C4-2B (cell line): ENCODE measurements around the gene SIAH1.

ENCODE experiments used
- ZFX ChIP-seq: fragments of 450-650 bp; IDR thresholded peaks from 2 replicates; pipeline ENCODE4 v1.6.1; 2017
- TF ChIP-seq, protein P1 (sequence below): fragments of 450-650 bp; conservative IDR thresholded peaks from 2 replicates; pipeline ENCODE4 v1.5.1; 2017; ENCODE audit warnings: mild to moderate bottlenecking

DNA sequence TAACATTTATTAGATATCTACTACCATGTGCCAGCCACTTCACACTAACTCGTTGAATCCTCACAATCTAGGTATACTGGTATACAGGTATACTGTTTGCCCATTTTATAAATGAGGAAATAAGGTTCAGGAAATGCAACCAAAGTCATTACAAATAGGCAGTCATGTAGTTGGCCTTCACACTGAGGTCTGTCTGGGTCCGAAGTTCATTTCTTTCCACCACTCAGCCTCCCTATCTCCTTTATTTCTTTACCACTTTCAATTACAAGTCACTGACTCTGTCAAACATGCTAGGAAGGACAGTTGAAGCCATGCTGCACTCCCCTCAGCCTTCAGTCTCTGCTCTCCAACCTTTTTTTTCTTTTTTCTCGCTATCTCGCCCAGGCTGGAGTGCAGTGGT lies 20.7 kb upstream of the SIAH1 start:
- TF ChIP-seq, protein P1, sequence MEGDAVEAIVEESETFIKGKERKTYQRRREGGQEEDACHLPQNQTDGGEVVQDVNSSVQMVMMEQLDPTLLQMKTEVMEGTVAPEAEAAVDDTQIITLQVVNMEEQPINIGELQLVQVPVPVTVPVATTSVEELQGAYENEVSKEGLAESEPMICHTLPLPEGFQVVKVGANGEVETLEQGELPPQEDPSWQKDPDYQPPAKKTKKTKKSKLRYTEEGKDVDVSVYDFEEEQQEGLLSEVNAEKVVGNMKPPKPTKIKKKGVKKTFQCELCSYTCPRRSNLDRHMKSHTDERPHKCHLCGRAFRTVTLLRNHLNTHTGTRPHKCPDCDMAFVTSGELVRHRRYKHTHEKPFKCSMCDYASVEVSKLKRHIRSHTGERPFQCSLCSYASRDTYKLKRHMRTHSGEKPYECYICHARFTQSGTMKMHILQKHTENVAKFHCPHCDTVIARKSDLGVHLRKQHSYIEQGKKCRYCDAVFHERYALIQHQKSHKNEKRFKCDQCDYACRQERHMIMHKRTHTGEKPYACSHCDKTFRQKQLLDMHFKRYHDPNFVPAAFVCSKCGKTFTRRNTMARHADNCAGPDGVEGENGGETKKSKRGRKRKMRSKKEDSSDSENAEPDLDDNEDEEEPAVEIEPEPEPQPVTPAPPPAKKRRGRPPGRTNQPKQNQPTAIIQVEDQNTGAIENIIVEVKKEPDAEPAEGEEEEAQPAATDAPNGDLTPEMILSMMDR: no peak
- TF ChIP-seq ZFX: no peak
